Right hindlimb (tissue), 1 donor: ENCODE results near the gene GSE1.

Experiments
- DNase-seq: peaks from one replicate; pipeline ENCODE4 v3.0.0-alpha.2; 2018

GSE1 gene

DNA sequence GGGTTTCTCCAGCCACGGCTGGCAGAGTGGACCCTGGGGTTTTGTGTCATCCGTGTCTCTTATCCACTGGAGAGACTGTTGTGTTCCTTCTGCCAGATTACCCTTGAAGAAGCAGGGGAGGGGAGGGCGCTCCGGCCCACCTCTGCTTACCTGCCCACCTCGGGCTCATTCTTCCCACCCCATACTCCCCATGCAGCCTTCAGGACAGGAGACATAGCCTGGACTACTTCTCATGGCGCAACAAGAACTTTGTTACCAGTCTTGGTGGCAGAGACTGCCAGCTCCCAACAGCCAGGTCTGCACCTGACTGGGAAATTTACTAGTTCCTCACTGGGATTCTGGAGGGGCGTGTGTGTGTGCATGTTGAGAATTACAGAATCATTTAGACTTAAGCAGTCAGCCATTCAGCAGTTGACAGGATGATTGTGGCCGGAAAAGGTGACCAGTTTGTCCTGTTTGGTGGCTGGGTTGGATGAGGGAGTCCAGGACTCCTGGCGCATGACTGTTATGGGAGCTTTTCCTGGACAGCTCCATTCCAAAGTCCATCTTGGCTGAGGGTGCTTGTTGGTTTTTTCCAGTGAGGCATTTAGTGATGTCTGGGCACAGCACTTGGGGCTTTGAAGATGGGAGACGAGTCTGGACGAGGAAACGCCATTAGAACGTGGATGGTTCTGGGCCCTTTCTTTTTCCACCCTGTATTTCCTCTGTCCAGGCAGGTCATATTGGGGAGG is 8.7 kb downstream of the GSE1 start:
- DNase-seq: no peak

DNA sequence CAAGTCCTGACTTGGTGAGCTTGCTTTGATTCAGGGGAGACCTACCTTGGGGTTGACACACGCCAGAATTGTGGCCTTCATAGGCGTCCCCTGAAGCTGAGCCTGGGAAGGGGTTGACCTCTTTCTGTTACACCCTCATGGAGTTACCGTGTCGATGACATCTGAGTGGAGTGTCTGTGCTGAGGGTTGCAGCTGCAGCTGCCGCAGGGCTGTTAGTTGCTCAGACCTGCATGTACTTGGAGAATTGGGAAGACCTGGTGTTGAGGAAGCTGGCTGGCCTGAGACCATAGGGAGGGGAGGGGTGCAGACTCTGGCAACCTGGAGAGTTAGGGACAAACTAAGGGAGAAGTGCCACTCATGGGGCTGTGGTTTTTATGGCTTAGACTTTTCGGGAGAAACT is 9.6 kb downstream of the GSE1 start:
- no peak for DNase-seq

DNA sequence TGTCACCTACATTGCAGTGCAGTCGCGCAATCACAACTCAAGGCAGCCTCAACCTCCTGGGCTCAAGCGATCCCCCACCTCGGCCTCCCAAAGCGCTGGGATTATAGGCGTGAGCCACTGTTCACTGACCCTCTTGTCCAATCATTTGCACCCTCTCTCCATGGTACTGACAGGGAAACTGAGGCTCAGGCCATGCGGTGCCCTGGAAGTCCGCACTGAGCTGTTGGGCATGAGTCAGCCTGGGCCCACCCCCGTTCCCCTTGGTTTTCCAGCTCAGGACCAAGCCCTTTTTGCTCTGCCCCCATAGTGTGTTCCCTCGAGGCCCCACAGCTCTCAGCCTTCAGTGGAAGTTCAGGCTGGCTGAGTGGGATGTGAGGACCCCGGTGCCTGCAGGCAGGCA is 10.1 kb downstream of the GSE1 start:
- no peak for DNase-seq

GRCh38 chr16:85623997-85624601 is 11.0 kb downstream of the GSE1 start:
- DNase-seq: no peak

- no peak for DNase-seq
Observed at GRCh38 chr16:85624646-85625045, 11.5 kb downstream of the GSE1 start.

- no peak for DNase-seq
Observed at GRCh38 chr16:85625053-85625452, 11.9 kb downstream of the GSE1 start.

DNA sequence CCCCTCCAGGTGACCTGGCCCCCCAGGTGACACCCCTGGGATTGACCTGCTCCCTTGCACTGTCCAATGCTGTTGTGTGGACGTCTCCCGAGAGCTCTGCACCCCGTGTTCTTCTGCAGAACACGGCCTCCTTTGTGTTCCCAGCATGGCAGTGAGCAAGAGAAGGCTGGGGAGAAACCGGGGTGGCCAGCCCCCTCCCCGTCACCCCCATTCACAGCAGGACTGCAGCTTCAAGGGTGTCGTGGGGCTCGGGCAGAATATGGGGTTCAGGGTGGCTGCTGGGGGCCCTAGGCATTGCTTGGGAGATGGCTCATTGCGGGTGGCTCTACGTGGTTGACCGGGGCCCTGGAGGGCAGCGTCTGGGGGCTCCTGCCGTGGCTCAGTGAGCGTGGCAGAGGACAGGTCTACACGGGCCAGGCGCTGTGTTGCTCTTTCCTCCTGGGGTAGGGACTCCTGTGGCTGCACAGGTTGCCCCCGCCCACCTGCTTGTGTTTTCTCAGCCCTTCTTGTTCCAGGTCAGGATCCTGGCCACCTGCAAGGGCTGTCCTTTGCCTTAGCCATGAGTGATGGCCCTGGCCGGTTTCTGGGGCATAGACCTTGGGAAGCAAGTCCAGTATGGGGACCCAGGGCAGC is 12.5 kb downstream of the GSE1 start:
- no peak for DNase-seq

GRCh38 chr16:85626191-85626981 is 13.3 kb downstream of the GSE1 start:
- DNase-seq: no peak

GRCh38 chr16:85627089-85627488 is 14.0 kb downstream of the GSE1 start:
- no peak for DNase-seq

GRCh38 chr16:85627526-85628264 is 14.6 kb downstream of the GSE1 start:
- no peak for DNase-seq

DNA sequence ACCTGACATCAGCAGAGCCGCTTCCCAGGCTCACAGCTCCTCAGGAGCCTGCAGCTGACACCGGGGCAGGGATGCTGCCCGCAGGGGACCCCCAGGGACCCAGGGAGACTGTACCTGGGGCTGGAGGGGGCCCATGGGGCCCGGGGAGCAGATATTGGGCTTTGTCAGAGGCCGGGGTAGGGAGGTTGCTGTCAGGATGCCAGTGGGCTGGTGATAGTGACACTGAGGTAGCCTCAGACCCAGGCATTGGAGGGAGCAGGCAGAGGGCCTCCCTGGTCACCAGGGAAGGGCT is 15.1 kb downstream of the GSE1 start:
- DNase-seq: no peak

GRCh38 chr16:85628645-85629044 is 15.5 kb downstream of the GSE1 start:
- DNase-seq: no peak

- DNase-seq: no peak
Observed at GRCh38 chr16:85629326-85629725, 16.2 kb downstream of the GSE1 start.

DNA sequence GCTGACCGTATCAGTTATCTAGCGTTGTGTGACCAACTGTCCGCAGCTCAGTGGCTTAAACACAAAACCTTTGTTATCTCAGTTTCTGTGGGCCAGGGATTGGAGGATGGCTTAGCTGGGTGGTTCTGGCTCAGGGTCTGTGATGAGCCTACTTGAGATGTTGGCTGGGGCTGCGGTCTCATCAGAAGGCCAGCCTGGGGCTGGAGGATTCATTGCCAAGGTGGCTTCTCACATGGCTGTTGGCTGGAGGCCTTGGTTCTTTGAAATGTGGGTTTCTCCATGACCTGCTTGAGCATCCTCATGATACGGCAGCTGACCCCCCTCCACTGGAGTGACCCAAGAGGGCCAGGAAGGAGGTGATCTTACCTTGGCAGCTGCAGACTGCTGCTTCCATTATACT is 16.7 kb downstream of the GSE1 start:
- no peak for DNase-seq

GRCh38 chr16:85631230-85631629 is 18.1 kb downstream of the GSE1 start:
- no peak for DNase-seq

- no peak for DNase-seq
Observed at GRCh38 chr16:85631802-85632393, 18.8 kb downstream of the GSE1 start.

- DNase-seq: no peak
Observed at GRCh38 chr16:85632709-85633437, 19.8 kb downstream of the GSE1 start.

DNA sequence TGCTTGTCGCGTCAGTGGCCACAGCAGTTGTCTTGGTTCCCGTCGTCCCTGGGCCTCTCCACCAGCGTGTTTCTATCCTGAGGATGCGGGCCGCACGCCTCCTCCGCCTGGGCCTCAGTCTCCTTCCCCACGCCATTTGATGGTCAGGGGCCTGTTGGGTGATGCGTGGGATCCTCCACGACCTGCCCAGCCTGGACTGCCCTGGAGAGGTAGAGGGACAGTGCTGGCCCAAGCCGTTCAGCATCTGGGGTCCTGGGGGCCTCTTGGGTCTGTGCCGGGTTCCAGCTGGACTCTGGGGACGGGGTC is 20.3 kb downstream of the GSE1 start:
- DNase-seq: no peak

- DNase-seq: no peak
Observed at GRCh38 chr16:85633888-85634287, 20.8 kb downstream of the GSE1 start.

- DNase-seq: no peak
Observed at GRCh38 chr16:85634747-85635544, 21.8 kb downstream of the GSE1 start.

- DNase-seq: no peak
Observed at GRCh38 chr16:85635545-85636140, 22.5 kb downstream of the GSE1 start.
